Heart left ventricle (tissue), 16 donors: ENCODE data around the gene LONP2. TPM values are rescaled to one million over a fixed set of nuclear protein-coding genes. Genes with fewer than 3 reads are reported as not detected.

Source experiments
- ATAC-seq, 4 donors: fragments of 200-7000 bp; cut with Tn5 transposase; one replicate each; pipeline ENCODE4 v1.9.1; 2020 to 2022; ENCODE audit warnings: moderate library complexity in 4 of 4, mild to moderate bottlenecking in 3 of 4, moderate number of reproducible peaks in 1 of 4
- DNase-seq, 5 donors: peaks; one replicate each; pipeline ENCODE4 v3.0.0-alpha.2; 2020
- H3K27ac ChIP-seq, 12 donors: fragments of 200-600 bp; sonication (generic) in 4 of 12; one replicate each; pipeline versions ENCODE4 v1.5.0 to v1.8.0; 2016 to 2022; ENCODE audit warnings: mild to moderate bottlenecking in 2 of 12
- H3K27me3 ChIP-seq, 9 donors: fragments of 200-600 bp; sonication (generic) in 2 of 9; one replicate each; pipeline versions ENCODE4 v1.5.1 to v1.8.0; 2016 to 2022; ENCODE audit warnings: mild to moderate bottlenecking in 3 of 9
- H3K36me3 ChIP-seq, 9 donors: fragments of 200-600 bp; sonication (generic) in 2 of 9; one replicate each; pipeline versions ENCODE4 v1.5.0 to v1.8.0; 2018 to 2022; ENCODE audit warnings: mild to moderate bottlenecking in 2 of 9
- H3K4me1 ChIP-seq, 12 donors: fragments of 200-600 bp; sonication (generic) in 4 of 12; one replicate each; pipeline versions ENCODE4 v1.5.0 to v1.8.0; 2016 to 2022; ENCODE audit warnings: mild to moderate bottlenecking in 3 of 12
- H3K4me3 ChIP-seq, 12 donors: fragments of 200-600 bp; sonication (generic) in 4 of 12; one replicate each; pipeline versions ENCODE4 v1.5.0 to v1.8.0; 2017 to 2022; ENCODE audit warnings: mild to moderate bottlenecking in 9 of 12, moderate library complexity in 4 of 12
- H3K9me3 ChIP-seq, 12 donors: fragments of 200-600 bp; sonication (generic) in 4 of 12; one replicate each; pipeline versions ENCODE4 v1.5.0 to v1.8.0; 2016 to 2022; ENCODE audit warnings: mild to moderate bottlenecking in 1 of 12
- CTCF ChIP-seq, 12 donors: fragments of 200-600 bp; sonication (generic) in 4 of 12; IDR thresholded peaks; one replicate each; pipeline versions ENCODE4 v1.5.0 to v1.8.0; 2018 to 2022; ENCODE audit warnings: antibody characterized with exemption in 12 of 12, mild to moderate bottlenecking in 5 of 12
- POLR2A ChIP-seq, 2 donors: fragments of 450-650 bp; IDR thresholded peaks; one replicate each; pipeline ENCODE4 v1.6.1; 2017; ENCODE audit warnings: antibody characterized with exemption in 2 of 2, mild to moderate bottlenecking in 2 of 2, moderate library complexity in 2 of 2
- WGBS, 4 donors: extraction: QIAGEN DNeasy Blood & Tissue Kit in 2 of 4; methylation state at CpG; one replicate each; pipeline versions ENCODE4 v1.1.5 to v1.1.7; 2013 to 2018; 5-methylcytosine and 5-hydroxymethylcytosine counted together
- intact Hi-C, 10 donors: fragments of 100-400 bp; cut with DNase I; formaldehyde crosslinking; loops; one replicate each; pipeline versions ENCODE4 v1.11.1 to v1.14.2; 2022
- polyA plus RNA-seq, 2 donors: library from polyadenylated mRNA; stranded (reverse); fragments of 200-250 nt; gene quantifications; one replicate each; pipeline ENCODE4 v1.2.3, GENCODE V29; 2013
- total RNA-seq, 9 donors: library from RNA; depleted of rRNA in 2 of 9; stranded (reverse); fragments of >200 nt in 2 of 9; fragmentation: NEBNext Ultra II Directional in 3 of 9; extraction: Animal tissue kit (Norgen Biotek cat#: 25700) in 3 of 9; gene quantifications; one replicate each; pipeline versions ENCODE4 v1.1.0 to v1.2.4, GENCODE V29; 2016 to 2023
- donor health status: ischemic (EF 13 %, LVEDD 7.1; RV severe dilation, severe dysfunction).
- donor health status: healthy with polysubstance abuse.
- donor health status: DM: no; HTN: yes; CAD: no.
- donor health status: DM: no; HTN: no; CAD: no.
- donor health status: ischemic (EF 25% LVEDD 6.9; RV normal size, moderate dysfunction).
- donor health status: ischemic (EF 25% LVEDD 5.7; RV mildly dilated, moderate dysfunction).
- donor health status: healthy.
- donor health status: DM: yes; HTN: yes; CAD: no.
- donor health status: ischemic (EF 35%, LVEDD 5.7; RV mildly dilated, moderate dysfunction).
- donor health status: nonischemic (EF 11% LVEDD 7.7; RV severe dilation, severe dysfunction).
- donor health status: DM: yes; HTN: yes; CAD: no.
- donor health status: PGD.
- donor health status: ischemic (EF 29% LVEDD 5.4; RV normal size, mild dysfunction).
- donor health status: nonischemic (EF 23%, LVEDD 6.1; RV moderate dilation, normal function).

LONP2 gene
- total and polyA plus RNA-seq, 11 donors: 24.8 to 87.4 (median 69.2) TPM

- intact Hi-C loops: loop anchor here in 4 of 10 donors (10.0 kb wide), 3 partner anchors 53 to 353 kb away; no protein-coding TSS in a partner anchor
- DNase-seq (no peak), ATAC-seq (no peak)
- H3K27me3 ChIP-seq: no peaks in the 10 kb centered on the region
- no peak for TF ChIP-seq POLR2A (IDR thresholded peaks at IDR 0.05)
- peak in 2 of 12 donors; percentile 8 to 12 for TF ChIP-seq CTCF (IDR thresholded peaks at IDR 0.05)
- peaks cover 0 to 25% (median 11%) of the 10 kb centered on the region in 12 donors for H3K4me1 ChIP-seq
- H3K36me3 ChIP-seq: peaks cover 0 to 67% (median 30%) of the 10 kb centered on the region in 9 donors
- peak overlapping the region in 10 of 12 donors; percentile 7 to 67 (median 42) for H3K27ac ChIP-seq
- WGBS, 4 donors: 49 to 56% (median 54%) methylated on average over 5 of the region's 5 CpGs
- no peak overlapping the region for H3K4me3 ChIP-seq
- H3K9me3 ChIP-seq: no peaks in the 10 kb centered on the region
These were observed 27.6 kb downstream of the LONP2 start for GRCh38 chr16:48271728-48272127.

GRCh38 chr16:48272837-48273421 lies 28.8 kb downstream of the LONP2 start:
- 60 to 67% (median 61%) methylated on average over 8 of the region's 8 CpGs for WGBS, 4 donors
- no peak overlapping the region for H3K4me3 ChIP-seq
- H3K36me3 ChIP-seq: peaks cover 0 to 62% (median 36%) of the 10 kb centered on the region in 9 donors
- H3K4me1 ChIP-seq: peaks cover 0 to 34% (median 14%) of the 10 kb centered on the region in 12 donors
- DNase-seq: peak in 3 of 5 donors; percentile 18 to 35 (median 24)
- H3K9me3 ChIP-seq: no peaks in the 10 kb centered on the region
- no peak for TF ChIP-seq POLR2A (IDR thresholded peaks at IDR 0.05)
- TF ChIP-seq CTCF (IDR thresholded peaks at IDR 0.05): no peak
- H3K27me3 ChIP-seq: no peaks in the 10 kb centered on the region
- H3K27ac ChIP-seq: peak overlapping the region in 10 of 12 donors; percentile 12 to 67 (median 48)
- intact Hi-C loops: loop anchor here in 4 of 10 donors (10.0 kb wide), 3 partner anchors 52 to 352 kb away; no protein-coding TSS in a partner anchor
- ATAC-seq: peak; percentile 68 to 91 (median 78)

GRCh38 chr16:48274476-48274875 lies 30.4 kb downstream of the LONP2 start:
- Histone ChIP-seq H3K9me3 (no peaks in the 10 kb centered on the region), H3K4me3 (no peak overlapping the region), H3K36me3 (peaks cover 0 to 54% (median 41%) of the 10 kb centered on the region in 9 donors), H3K27ac (no peak overlapping the region), H3K4me1 (peaks cover 1 to 48% (median 26%) of the 10 kb centered on the region in 12 donors), H3K27me3 (no peaks in the 10 kb centered on the region)
- 94 to 97% (median 96%) methylated on average over 1 of the region's 1 CpG for WGBS, 4 donors
- intact Hi-C loops: loop anchor here in 4 of 10 donors (10.0 kb wide), 3 partner anchors 50 to 350 kb away; no protein-coding TSS in a partner anchor
- TF ChIP-seq CTCF (IDR thresholded peaks at IDR 0.05) (no peak), POLR2A (IDR thresholded peaks at IDR 0.05) (no peak)
- DNase-seq (no peak), ATAC-seq (no peak)

GRCh38 chr16:48276102-48276501 lies 32.0 kb downstream of the LONP2 start:
- peak overlapping the region in 9 of 12 donors; percentile 1 to 45 (median 17) for H3K27ac ChIP-seq
- no peak overlapping the region for H3K4me3 ChIP-seq
- H3K36me3 ChIP-seq: peaks cover 0 to 54% (median 25%) of the 10 kb centered on the region in 9 donors
- intact Hi-C loops: loop anchor here in 5 of 10 donors (5.0 to 10.0 kb wide), 5 partner anchors 34 to 349 kb away; partner anchors contain the start of gene LONP2 (in 1 of the 5)
- TF ChIP-seq CTCF (IDR thresholded peaks at IDR 0.05) (no peak), POLR2A (IDR thresholded peaks at IDR 0.05) (no peak)
- H3K9me3 ChIP-seq: no peaks in the 10 kb centered on the region
- no peak for DNase-seq
- no peaks in the 10 kb centered on the region for H3K27me3 ChIP-seq
- H3K4me1 ChIP-seq: peaks cover 6 to 63% (median 34%) of the 10 kb centered on the region in 12 donors
- ATAC-seq: peak in 2 of 4 donors; percentile 17 to 42
- 54 to 58% (median 55%) methylated on average over 4 of the region's 4 CpGs for WGBS, 4 donors
